ENCODE measurements around the gene MORF4L1. TPM values are rescaled to one million over a fixed set of nuclear protein-coding genes. Genes with fewer than 3 reads are reported as not detected.

MORF4L1 gene
- total RNA-seq, 1 donor from 2014 or later = 398 TPM

GRCh38 chr15:78879517-78880241 lies 7.0 kb downstream of the MORF4L1 start:
- H3K27ac ChIP-seq (ENCODE audit: low read depth, low read length) = peak overlapping the region; percentile 39
- Mint-ChIP-seq H3K4me3 (ENCODE audit: unreplicated experiment) (peak overlapping the region; percentile 75), H3K27me3 (ENCODE audit: low read depth, unreplicated experiment) (no peaks in the 10 kb centered on the region), H3K36me3 (ENCODE audit: low read depth, unreplicated experiment) (peaks cover 10% of the 10 kb centered on the region), H3K9me3 (ENCODE audit: unreplicated experiment) (no peaks in the 10 kb centered on the region), H3K4me1 (ENCODE audit: low read depth, unreplicated experiment) (peaks cover 48% of the 10 kb centered on the region), H3K27ac (ENCODE audit: unreplicated experiment) (peak overlapping the region; percentile 86)
- no peaks in the 10 kb centered on the region for H3K27me3 ChIP-seq (ENCODE audit: insufficient read depth, low read length)
- H3K79me2 ChIP-seq (ENCODE audit: insufficient read depth, low read length) = peaks cover 100% of the 10 kb centered on the region
- no peak overlapping the region for H3K4me3 ChIP-seq (ENCODE audit: insufficient read depth, low read depth, low read length)
- no peak overlapping the region for H2AFZ ChIP-seq (ENCODE audit: low read depth, low read length)
- peak overlapping the region; percentile 84 for H3K4me2 ChIP-seq (ENCODE audit: low read length)
- no peak for FAIRE-seq
- H3K36me3 ChIP-seq (ENCODE audit: insufficient read depth, low read length) = peaks cover 15% of the 10 kb centered on the region
- DNase-seq (ENCODE audit: low read depth) = peak; percentile 17
- no peak for TF ChIP-seq CTCF (IDR thresholded peaks at IDR 0.05; ENCODE audit: insufficient read depth, low read depth, low read length)
- peaks cover 100% of the 10 kb centered on the region for H4K20me1 ChIP-seq (ENCODE audit: insufficient read depth, low read length)
- H3K4me1 ChIP-seq (ENCODE audit: insufficient read depth, low read length) = peaks cover 37% of the 10 kb centered on the region
- H3K9ac ChIP-seq (ENCODE audit: low read length) = no peak overlapping the region
- H3K9me3 ChIP-seq (ENCODE audit: insufficient read depth, low read depth, low read length) = no peaks in the 10 kb centered on the region

GRCh38 chr15:78880242-78880533 lies 7.5 kb downstream of the MORF4L1 start:
- Histone ChIP-seq H2AFZ (ENCODE audit: low read depth, low read length) (no peak overlapping the region), H3K27me3 (ENCODE audit: insufficient read depth, low read length) (no peaks in the 10 kb centered on the region), H3K27ac (ENCODE audit: low read depth, low read length) (peak overlapping the region; percentile 39), H3K9me3 (ENCODE audit: insufficient read depth, low read depth, low read length) (no peaks in the 10 kb centered on the region), H4K20me1 (ENCODE audit: insufficient read depth, low read length) (peaks cover 100% of the 10 kb centered on the region), H3K9ac (ENCODE audit: low read length) (no peak overlapping the region), H3K4me1 (ENCODE audit: insufficient read depth, low read length) (peaks cover 35% of the 10 kb centered on the region), H3K4me2 (ENCODE audit: low read length) (peak overlapping the region; percentile 84), H3K36me3 (ENCODE audit: insufficient read depth, low read length) (peaks cover 20% of the 10 kb centered on the region), H3K79me2 (ENCODE audit: insufficient read depth, low read length) (peaks cover 100% of the 10 kb centered on the region), H3K4me3 (ENCODE audit: insufficient read depth, low read depth, low read length) (no peak overlapping the region)
- Mint-ChIP-seq H3K4me3 (ENCODE audit: unreplicated experiment) (no peak overlapping the region), H3K36me3 (ENCODE audit: low read depth, unreplicated experiment) (peaks cover 8% of the 10 kb centered on the region), H3K4me1 (ENCODE audit: low read depth, unreplicated experiment) (peaks cover 50% of the 10 kb centered on the region), H3K9me3 (ENCODE audit: unreplicated experiment) (no peaks in the 10 kb centered on the region), H3K27me3 (ENCODE audit: low read depth, unreplicated experiment) (no peaks in the 10 kb centered on the region), H3K27ac (ENCODE audit: unreplicated experiment) (peak overlapping the region; percentile 7)
- DNase-seq (ENCODE audit: low read depth) (peak; percentile 68), FAIRE-seq (no peak)
- TF ChIP-seq EZH2 (IDR thresholded peaks at IDR 0.05; ENCODE audit: insufficient read depth, low read length) = no peak
- TF ChIP-seq CTCF (IDR thresholded peaks at IDR 0.05; ENCODE audit: insufficient read depth, low read depth, low read length) = no peak

- H3K4me3 Mint-ChIP-seq (ENCODE audit: unreplicated experiment) = peak overlapping the region; percentile 70
- peaks cover 27% of the 10 kb centered on the region for H3K36me3 ChIP-seq (ENCODE audit: insufficient read depth, low read length)
- no peaks in the 10 kb centered on the region for H3K27me3 ChIP-seq (ENCODE audit: insufficient read depth, low read length)
- H3K27me3 Mint-ChIP-seq (ENCODE audit: low read depth, unreplicated experiment) = no peaks in the 10 kb centered on the region
- FAIRE-seq (no peak), DNase-seq (ENCODE audit: low read depth) (no peak)
- H3K79me2 ChIP-seq (ENCODE audit: insufficient read depth, low read length) = peaks cover 100% of the 10 kb centered on the region
- H3K27ac Mint-ChIP-seq (ENCODE audit: unreplicated experiment) = peak overlapping the region; percentile 47
- no peaks in the 10 kb centered on the region for H3K9me3 Mint-ChIP-seq (ENCODE audit: unreplicated experiment)
- no peak overlapping the region for H3K4me3 ChIP-seq (ENCODE audit: insufficient read depth, low read depth, low read length)
- no peak for TF ChIP-seq CTCF (IDR thresholded peaks at IDR 0.05; ENCODE audit: insufficient read depth, low read depth, low read length)
- H3K27ac ChIP-seq (ENCODE audit: low read depth, low read length) = peak overlapping the region; percentile 39
- peaks cover 100% of the 10 kb centered on the region for H4K20me1 ChIP-seq (ENCODE audit: insufficient read depth, low read length)
- peaks cover 7% of the 10 kb centered on the region for H3K36me3 Mint-ChIP-seq (ENCODE audit: low read depth, unreplicated experiment)
- peaks cover 51% of the 10 kb centered on the region for H3K4me1 Mint-ChIP-seq (ENCODE audit: low read depth, unreplicated experiment)
- H3K9ac ChIP-seq (ENCODE audit: low read length) = no peak overlapping the region
- no peak overlapping the region for H2AFZ ChIP-seq (ENCODE audit: low read depth, low read length)
- peak overlapping the region; percentile 84 for H3K4me2 ChIP-seq (ENCODE audit: low read length)
- H3K4me1 ChIP-seq (ENCODE audit: insufficient read depth, low read length) = peaks cover 33% of the 10 kb centered on the region
- H3K9me3 ChIP-seq (ENCODE audit: insufficient read depth, low read depth, low read length) = no peaks in the 10 kb centered on the region
Observed at GRCh38 chr15:78880813-78881212, 8.1 kb downstream of the MORF4L1 start.
